H1 (cell line): ENCODE results near the gene SUPT4H1. TPM values are rescaled to one million over a fixed set of nuclear protein-coding genes. Genes with fewer than 3 reads are reported as not detected.

Source experiments
- POLR2AphosphoS5 ChIP-seq: IDR thresholded peaks from 2 replicates; pipeline ENCODE4 v1.6.1; 2011; ENCODE audit warnings: low read depth, low read length
- polyA plus RNA-seq, 7 experiments: library from polyadenylated mRNA; depleted of rRNA in 3 of 7; stranded (reverse) in 5 of 7; unstranded in 2 of 7; fragments of >200 nt in 5 of 7; fragments of 200-250 nt in 2 of 7; gene quantifications; 1 replicate in 5 of 7; 2 replicates in 1 of 7; 4 replicates in 1 of 7; pipeline versions ENCODE4 v1.2.1 to v1.2.3, GENCODE V29; 2011 to 2013; ENCODE audit warnings: missing spikeins in 2 of 7, mixed read lengths in 2 of 7
- total RNA-seq: library from RNA; stranded (reverse); fragmentation: NEBNext Ultra II Directional; extraction: Animal tissue kit (Norgen Biotek cat#: 25700); gene quantifications from 2 replicates; pipeline ENCODE4 v1.2.1, GENCODE V29; 2021

Gene SUPT4H1
- total and polyA plus RNA-seq, 2 of the 8 experiments (the other 6 are each of a cell fraction or from before 2014, with no cell fraction given), result 112 to 143 TPM

DNA sequence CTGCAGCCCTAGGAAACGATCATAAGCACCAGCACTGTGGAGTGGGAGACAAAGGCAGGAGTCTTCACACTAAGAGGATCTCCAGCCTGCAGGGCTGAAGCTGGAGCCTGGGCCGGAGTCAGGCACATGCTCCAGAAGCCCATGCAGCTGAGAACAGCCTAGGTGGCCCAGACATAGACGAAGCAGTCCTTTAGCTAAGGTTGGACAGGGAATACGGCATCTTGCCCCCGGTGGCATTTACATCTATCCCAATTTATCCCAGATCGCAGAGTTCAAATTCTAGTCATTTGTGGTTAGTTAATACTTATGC lies 37.3 kb downstream of the SUPT4H1 start (continued):
- no peak for TF ChIP-seq POLR2AphosphoS5
